Spinal cord (tissue), 10 donors: ENCODE measurements around the gene COPS3. TPM values are rescaled to one million over a fixed set of nuclear protein-coding genes. Genes with fewer than 3 reads are reported as not detected.

Experiments used
- DNase-seq, 6 donors: peaks; one replicate each; pipeline versions ENCODE4 v3.0.0 to v3.0.0-alpha.2; 2013 to 2015; ENCODE audit warnings: low spot score in 6 of 6, low read depth in 4 of 6
- H3K27ac ChIP-seq: one replicate; pipeline ENCODE4 v1.5.1; 2013; ENCODE audit warnings: low read depth, low read length, control low read depth
- H3K27me3 ChIP-seq: one replicate; pipeline ENCODE4 v1.6.1; 2013; ENCODE audit warnings: low read length; ENCODE audit not compliant: control insufficient read depth, insufficient read depth
- H3K36me3 ChIP-seq: one replicate; pipeline ENCODE4 v1.6.1; 2013; ENCODE audit warnings: low read length; ENCODE audit not compliant: control insufficient read depth, insufficient read depth
- H3K4me1 ChIP-seq: one replicate; pipeline ENCODE4 v1.6.1; 2013; ENCODE audit warnings: low read length; ENCODE audit not compliant: control insufficient read depth, insufficient read depth
- H3K4me3 ChIP-seq: one replicate; pipeline ENCODE4 v1.5.1; 2013; ENCODE audit warnings: low read depth, low read length, control low read depth
- H3K9me3 ChIP-seq: one replicate; pipeline ENCODE4 v1.6.1; 2013; ENCODE audit warnings: low read length; ENCODE audit not compliant: control insufficient read depth, insufficient read depth
- WGBS: methylation state at CpG from one replicate; pipeline ENCODE4 v1.1.5; 2013; ENCODE audit warnings: missing lambda C conversion rate; ENCODE audit not compliant: insufficient coverage; 5-methylcytosine and 5-hydroxymethylcytosine counted together
- polyA plus RNA-seq, 2 donors: library from polyadenylated mRNA; unstranded; fragments of 120-200 nt; gene quantifications; one replicate each; pipeline ENCODE4 v1.2.1, GENCODE V29; 2013; ENCODE audit not compliant: insufficient read length in 2 of 2
- total RNA-seq, 2 donors: library from RNA; depleted of rRNA in 1 of 2; stranded (reverse); fragments of 120-200 nt in 1 of 2; fragments of >200 nt in 1 of 2; gene quantifications; one replicate each; pipeline versions ENCODE4 v1.2.3 to v1.2.4, GENCODE V29; 2013 to 2014
- donor health status: healthy.

The COPS3 gene
- total and polyA plus RNA-seq, 4 donors, result 76.5 to 97.5 (median 91.2) TPM

DNA sequence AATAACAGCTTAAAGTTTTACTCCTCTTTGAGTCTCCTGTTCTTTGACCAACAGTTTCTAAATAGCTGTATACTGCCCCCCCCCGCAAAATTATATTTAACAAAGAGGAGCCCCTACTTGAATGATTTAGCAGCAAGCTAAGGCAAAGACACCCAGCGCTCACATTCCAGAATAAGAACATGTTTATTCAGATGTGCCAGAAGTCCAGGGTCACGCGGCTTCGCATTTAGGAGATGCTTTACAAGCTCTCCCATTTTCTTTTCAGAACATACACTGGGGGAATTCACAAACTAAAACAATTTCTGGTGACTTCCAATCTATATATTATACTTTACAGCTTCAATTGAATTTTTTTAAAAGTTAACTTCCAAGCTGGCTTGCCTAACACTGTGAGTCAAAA is 80.2 kb downstream of the COPS3 start:
- 63% methylated on average over 4 of the region's 5 CpGs for WGBS
- Histone ChIP-seq H3K4me1 (peaks cover 48% of the 10 kb centered on the region), H3K36me3 (peaks cover 25% of the 10 kb centered on the region), H3K4me3 (no peak overlapping the region), H3K27ac (peak overlapping the region; percentile 76), H3K9me3 (no peaks in the 10 kb centered on the region), H3K27me3 (no peaks in the 10 kb centered on the region)
- DNase-seq, result peak in 1 of 6 donors; percentile 51

GRCh38 chr17:17200311-17200710 is 80.7 kb downstream of the COPS3 start:
- Histone ChIP-seq H3K4me3 (no peak overlapping the region), H3K36me3 (peaks cover 25% of the 10 kb centered on the region), H3K9me3 (no peaks in the 10 kb centered on the region), H3K27ac (peak overlapping the region; percentile 76), H3K27me3 (no peaks in the 10 kb centered on the region), H3K4me1 (peaks cover 43% of the 10 kb centered on the region)
- no peak for DNase-seq
- 44% methylated on average over 4 of the region's 7 CpGs for WGBS

- H3K27ac ChIP-seq, result no peak overlapping the region
- peaks cover 20% of the 10 kb centered on the region for H3K36me3 ChIP-seq
- no peak for DNase-seq
- H3K9me3 ChIP-seq, result no peaks in the 10 kb centered on the region
- no peaks in the 10 kb centered on the region for H3K27me3 ChIP-seq
- H3K4me1 ChIP-seq, result peaks cover 22% of the 10 kb centered on the region
- 100% methylated on average over 1 of the region's 1 CpG for WGBS
- no peak overlapping the region for H3K4me3 ChIP-seq
These were observed 82.8 kb downstream of the COPS3 start for GRCh38 chr17:17198281-17198680.

GRCh38 chr17:17196776-17197175 is 84.3 kb downstream of the COPS3 start:
- no peaks in the 10 kb centered on the region for H3K27me3 ChIP-seq
- no peak for DNase-seq
- H3K27ac ChIP-seq, result no peak overlapping the region
- no peak overlapping the region for H3K4me3 ChIP-seq
- no peaks in the 10 kb centered on the region for H3K9me3 ChIP-seq
- H3K36me3 ChIP-seq, result peaks cover 5% of the 10 kb centered on the region
- H3K4me1 ChIP-seq, result peaks cover 22% of the 10 kb centered on the region

Other genes starting within 250 kb of the COPS3 start
- gene MPRIP, start 238.8 kb downstream of the COPS3 start, total RNA-seq, result 100 to 1,000 TPM in 1 of 2 donors, 10 to 100 TPM in 1; 87.7 to 161 TPM
- 100 to 1,000 TPM; 164 to 186 TPM for gene MPRIP, start 238.8 kb downstream of the COPS3 start, polyA plus RNA-seq
- gene PLD6, start 74.9 kb downstream of the COPS3 start, total RNA-seq, result 10 to 100 TPM; 10.2 to 11.0 TPM
- gene PLD6, start 74.9 kb downstream of the COPS3 start, polyA plus RNA-seq, result 10 to 100 TPM; 12.6 to 14.7 TPM
- gene FLCN, start 44.1 kb downstream of the COPS3 start, total RNA-seq, result 10 to 100 TPM; 39.5 to 55.8 TPM
- 10 to 100 TPM; 32.7 to 77.3 TPM for gene FLCN, start 44.1 kb downstream of the COPS3 start, polyA plus RNA-seq
- gene NT5M, start 22.1 kb upstream of the COPS3 start, total RNA-seq, result 1 to 10 TPM; 4.1 to 7.7 TPM
- gene NT5M, start 22.1 kb upstream of the COPS3 start, polyA plus RNA-seq, result 10 to 100 TPM; 15.5 to 18.2 TPM
- gene MED9, start 195.8 kb upstream of the COPS3 start, total RNA-seq, result 10 to 100 TPM; 12.3 to 15.2 TPM
- 10 to 100 TPM; 21.3 to 22.7 TPM for gene MED9, start 195.8 kb upstream of the COPS3 start, polyA plus RNA-seq
- gene RASD1, start 215.1 kb upstream of the COPS3 start, total RNA-seq, result 1 to 10 TPM; 3.2 to 6.8 TPM
- gene RASD1, start 215.1 kb upstream of the COPS3 start, polyA plus RNA-seq, result 10 to 100 TPM; 13.5 to 14.6 TPM